Uterus (tissue), 2 donors: ENCODE measurements around the gene KCNH4.
A peak's percentile ranks its signal among the peaks of the same experiment; 100 is the strongest.

Experiments used
- CTCF ChIP-seq, 4 experiments: fragments of 200-600 bp in 2 of 4; fragments of 450-650 bp in 2 of 4; sonication (generic) in 2 of 4; IDR thresholded peaks; one replicate each; pipeline ENCODE4 v1.5.1; 2016 to 2019; ENCODE audit warnings: antibody characterized with exemption in 4 of 4, mild to moderate bottlenecking in 2 of 4, moderate library complexity in 1 of 4
- POLR2A ChIP-seq, 2 donors: fragments of 450-650 bp; IDR thresholded peaks; one replicate each; pipeline ENCODE4 v1.6.1; 2016; ENCODE audit warnings: antibody characterized with exemption in 2 of 2, mild to moderate bottlenecking in 1 of 2, moderate library complexity in 1 of 2

DNA sequence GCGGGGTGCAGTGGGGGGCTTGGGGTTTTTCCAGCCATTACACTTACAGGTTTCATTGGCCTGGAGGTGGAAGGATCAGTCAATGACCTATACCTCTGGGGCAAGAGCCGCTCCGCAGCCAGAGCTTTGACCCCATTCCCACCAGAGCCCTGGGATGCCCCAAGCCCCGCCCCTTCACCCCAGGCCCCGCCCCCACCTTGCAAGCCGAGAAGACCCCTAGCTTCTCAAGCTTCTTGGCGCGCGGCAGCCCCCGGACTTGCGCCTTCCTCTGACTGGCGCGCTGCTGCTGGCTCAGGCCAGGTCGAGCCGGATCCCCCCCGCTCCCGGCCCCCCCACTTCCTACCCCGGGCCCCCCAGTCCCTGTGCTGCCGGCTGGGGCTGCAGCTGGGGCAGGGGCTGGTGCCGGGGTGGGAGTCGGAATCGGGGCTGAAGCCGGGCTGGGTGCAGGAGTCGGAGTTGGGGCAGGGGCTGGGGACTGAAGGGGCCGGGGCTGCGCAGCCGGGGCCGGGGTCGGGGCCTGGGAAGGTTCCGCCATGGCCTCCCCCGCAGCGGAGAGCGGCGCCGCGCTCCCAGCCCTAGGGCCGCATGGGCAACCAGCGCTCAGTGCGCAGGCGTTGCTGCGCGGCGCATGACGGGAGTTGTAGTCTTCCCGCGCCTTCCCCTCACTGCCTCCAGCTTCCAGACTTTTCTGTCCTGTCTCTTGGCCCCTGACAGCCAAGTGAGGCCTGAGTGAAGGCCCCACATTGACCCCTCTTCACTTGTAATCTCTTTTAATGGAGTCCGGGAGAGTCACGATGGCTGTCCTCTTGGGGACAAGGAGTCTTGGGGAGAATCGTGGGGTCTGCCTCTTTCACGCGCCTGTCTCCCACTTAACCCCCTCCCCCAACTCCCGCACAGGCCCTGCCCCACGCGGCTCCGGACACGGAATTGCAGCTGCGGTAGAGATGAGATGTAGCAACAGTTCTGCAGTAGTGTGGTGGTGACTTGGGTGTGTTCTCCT, 59.9 kb downstream of the KCNH4 start, which contains the start of gene KAT2A:
- TF ChIP-seq POLR2A (IDR thresholded peaks at IDR 0.05) (peak in 1 of 2 donors; percentile 40), CTCF (IDR thresholded peaks at IDR 0.05) (no peak)
